Measurements from ENCODE around the gene RBM14. TPM values are rescaled to one million over a fixed set of nuclear protein-coding genes. Genes with fewer than 3 reads are reported as not detected.
"Not testable (repeated sequence)": the region's sequence is repeated elsewhere in the genome, so short reads cannot be mapped to it uniquely, and the experiment has no call there.

Gene RBM14
- total RNA-seq, 2 experiments from 2014 or later, result 239 to 250 TPM

DNA sequence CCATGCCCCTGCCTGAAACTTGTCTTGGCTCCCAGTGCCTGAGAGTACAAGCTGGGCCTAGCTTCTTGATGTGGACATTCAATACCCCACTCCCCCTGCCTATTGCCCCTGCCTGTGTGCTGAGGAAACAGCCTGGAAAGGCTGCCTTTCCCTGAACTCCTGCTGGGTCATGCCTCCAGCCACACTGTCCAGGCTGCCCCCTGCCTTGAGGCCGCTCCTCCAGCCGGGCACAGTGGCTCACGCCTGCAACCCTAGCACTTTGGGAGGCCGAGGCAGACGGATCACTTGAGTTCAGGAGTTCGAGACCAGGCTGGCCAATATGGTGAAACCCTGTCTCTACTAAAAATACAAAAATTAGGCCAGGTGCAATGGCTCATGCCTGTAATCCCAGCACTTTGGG is 13.4 kb upstream of the RBM14 start:
- ChIA-PET CTCF (interaction anchor here (0.6 kb wide), 1 partner anchor 1272 kb away, joined by 3 read pairs; no protein-coding TSS in a partner anchor), POLR2A (no interaction called here)
- ATAC-seq (ENCODE audit: poor library complexity) (no peak), DNase-seq (no peak)
- H3K9me3 Mint-ChIP-seq, result no peaks in the 10 kb centered on the region
- peaks cover 51% of the 10 kb centered on the region for H3K36me3 ChIP-seq (ENCODE audit: insufficient read depth, low read length)
- no peak overlapping the region for H3K27ac ChIP-seq (ENCODE audit: low read depth in 1 of 2, low read length in 2 of 2)
- no peak overlapping the region for H3K27ac Mint-ChIP-seq
- no peak overlapping the region for H3K4me3 Mint-ChIP-seq
- TF ChIP-seq, protein P1, sequence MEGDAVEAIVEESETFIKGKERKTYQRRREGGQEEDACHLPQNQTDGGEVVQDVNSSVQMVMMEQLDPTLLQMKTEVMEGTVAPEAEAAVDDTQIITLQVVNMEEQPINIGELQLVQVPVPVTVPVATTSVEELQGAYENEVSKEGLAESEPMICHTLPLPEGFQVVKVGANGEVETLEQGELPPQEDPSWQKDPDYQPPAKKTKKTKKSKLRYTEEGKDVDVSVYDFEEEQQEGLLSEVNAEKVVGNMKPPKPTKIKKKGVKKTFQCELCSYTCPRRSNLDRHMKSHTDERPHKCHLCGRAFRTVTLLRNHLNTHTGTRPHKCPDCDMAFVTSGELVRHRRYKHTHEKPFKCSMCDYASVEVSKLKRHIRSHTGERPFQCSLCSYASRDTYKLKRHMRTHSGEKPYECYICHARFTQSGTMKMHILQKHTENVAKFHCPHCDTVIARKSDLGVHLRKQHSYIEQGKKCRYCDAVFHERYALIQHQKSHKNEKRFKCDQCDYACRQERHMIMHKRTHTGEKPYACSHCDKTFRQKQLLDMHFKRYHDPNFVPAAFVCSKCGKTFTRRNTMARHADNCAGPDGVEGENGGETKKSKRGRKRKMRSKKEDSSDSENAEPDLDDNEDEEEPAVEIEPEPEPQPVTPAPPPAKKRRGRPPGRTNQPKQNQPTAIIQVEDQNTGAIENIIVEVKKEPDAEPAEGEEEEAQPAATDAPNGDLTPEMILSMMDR (IDR thresholded peaks at IDR 0.05), result no peak
- H3K4me1 ChIP-seq (ENCODE audit: insufficient read depth, low read length), result no peaks in the 10 kb centered on the region
- H3K4me3 ChIP-seq (ENCODE audit: low read length), result no peak overlapping the region
- no peaks in the 10 kb centered on the region for H3K9me3 ChIP-seq (ENCODE audit: control insufficient read depth in 1 of 2, insufficient read depth in 1 of 2, low read length in 2 of 2)
- H3K4me1 Mint-ChIP-seq (ENCODE audit: low read depth), result no peaks in the 10 kb centered on the region
- no peaks in the 10 kb centered on the region for H3K27me3 Mint-ChIP-seq
- H3K36me3 Mint-ChIP-seq (ENCODE audit: low read depth), result peaks cover 24% of the 10 kb centered on the region
- no peaks in the 10 kb centered on the region for H3K27me3 ChIP-seq (ENCODE audit: control insufficient read depth in 1 of 2, insufficient read depth in 2 of 2, low read length in 2 of 2)
- intact Hi-C loops (cut with DNase I, micrococcal nuclease), result no loop called here

DNA sequence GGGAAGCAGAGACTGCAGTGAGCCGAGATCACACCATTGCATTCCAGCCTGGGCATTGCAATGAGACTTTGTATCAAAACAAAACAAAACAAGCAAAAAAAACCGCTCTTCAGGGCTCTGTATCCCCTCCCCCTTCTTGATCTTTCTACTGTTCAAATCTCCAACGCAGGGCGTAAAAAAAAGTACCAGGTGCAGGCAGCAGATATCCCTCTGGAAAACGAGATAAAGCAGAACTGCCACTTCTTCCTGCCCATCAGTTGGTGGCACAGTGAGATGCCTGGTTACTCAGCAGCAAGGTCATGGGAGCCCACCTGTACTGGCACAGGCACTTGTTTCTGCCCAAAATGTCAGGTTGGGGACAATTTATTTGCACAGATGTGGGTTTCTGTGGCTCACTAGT is 12.3 kb upstream of the RBM14 start:
- no peak for ATAC-seq (ENCODE audit: poor library complexity)
- no peaks in the 10 kb centered on the region for H3K9me3 ChIP-seq (ENCODE audit: control insufficient read depth in 1 of 2, insufficient read depth in 1 of 2, low read length in 2 of 2)
- no peak overlapping the region for H3K4me3 ChIP-seq (ENCODE audit: low read length)
- no peak for DNase-seq
- Mint-ChIP-seq H3K4me1 (ENCODE audit: low read depth) (no peaks in the 10 kb centered on the region), H3K27ac (no peak overlapping the region), H3K36me3 (ENCODE audit: low read depth) (peaks cover 24% of the 10 kb centered on the region), H3K27me3 (no peaks in the 10 kb centered on the region), H3K9me3 (no peaks in the 10 kb centered on the region), H3K4me3 (no peak overlapping the region)
- TF ChIP-seq, protein P1 (IDR thresholded peaks at IDR 0.05), result no peak
- no peaks in the 10 kb centered on the region for H3K27me3 ChIP-seq (ENCODE audit: control insufficient read depth in 1 of 2, insufficient read depth in 2 of 2, low read length in 2 of 2)
- peaks cover 46% of the 10 kb centered on the region for H3K36me3 ChIP-seq (ENCODE audit: insufficient read depth, low read length)
- no peaks in the 10 kb centered on the region for H3K4me1 ChIP-seq (ENCODE audit: insufficient read depth, low read length)
- ChIA-PET CTCF (no interaction called here), POLR2A (no interaction called here)
- intact Hi-C loops (cut with DNase I, micrococcal nuclease), result no loop called here
- H3K27ac ChIP-seq (ENCODE audit: low read depth in 1 of 2, low read length in 2 of 2), result no peak overlapping the region

DNA sequence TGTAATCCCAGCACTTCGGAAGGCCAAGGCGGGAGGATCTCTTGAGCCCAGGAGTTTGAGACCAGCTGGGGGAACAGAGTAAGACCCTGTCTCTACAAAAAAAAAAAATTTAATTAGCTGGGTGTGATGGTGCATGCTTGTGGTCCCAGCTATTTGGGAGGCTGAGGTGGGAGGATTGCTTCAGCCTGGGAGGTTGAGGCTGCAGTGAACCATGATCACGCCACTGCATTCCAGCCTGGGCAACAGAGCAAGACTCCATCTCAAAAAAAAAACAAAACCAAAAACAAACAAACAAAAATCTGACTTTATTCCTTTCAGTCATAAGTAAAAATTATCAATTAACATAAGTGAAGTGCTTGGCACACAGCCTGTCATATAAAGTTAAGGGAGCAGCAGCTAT is 9.8 kb upstream of the RBM14 start:
- Mint-ChIP-seq H3K36me3 (ENCODE audit: low read depth) (peaks cover 10% of the 10 kb centered on the region), H3K4me1 (ENCODE audit: low read depth) (peaks cover 13% of the 10 kb centered on the region)
- ChIA-PET POLR2A (interaction anchor here (0.6 to 1.2 kb wide), 2 partner anchors 10 to 71 kb away, joined by 3 read pairs; partner anchors contain the start of gene RBM14), CTCF (interaction anchor here (0.6 to 1.8 kb wide), 2 partner anchors 10 to 1321 kb away, joined by 3 to 4 read pairs; no protein-coding TSS in a partner anchor)
- H3K27ac ChIP-seq (ENCODE audit: low read depth in 1 of 2, low read length in 2 of 2); H3K9me3 ChIP-seq (ENCODE audit: control insufficient read depth in 1 of 2, insufficient read depth in 1 of 2, low read length in 2 of 2); H3K4me3 ChIP-seq (ENCODE audit: low read length); H3K4me1 ChIP-seq (ENCODE audit: insufficient read depth, low read length); DNase-seq; H3K4me3 Mint-ChIP-seq; H3K27ac Mint-ChIP-seq; ATAC-seq (ENCODE audit: poor library complexity); H3K27me3 Mint-ChIP-seq; intact Hi-C loops (cut with DNase I, micrococcal nuclease); H3K9me3 Mint-ChIP-seq; H3K27me3 ChIP-seq (ENCODE audit: control insufficient read depth in 1 of 2, insufficient read depth in 2 of 2, low read length in 2 of 2): not testable (repeated sequence)
- peaks cover 31% of the 10 kb centered on the region for H3K36me3 ChIP-seq (ENCODE audit: insufficient read depth, low read length)

All from CD4-positive, alpha-beta T cell (primary cell).